ENCODE data around the gene EXPH5. TPM values are rescaled to one million over a fixed set of nuclear protein-coding genes. Genes with fewer than 3 reads are reported as not detected.

Gene EXPH5
- total and polyA plus RNA-seq, 9 of the 15 experiments (the other 6 are each of a cell fraction or from before 2014, with no cell fraction given): 1.3 to 8.5 (median 4.8) TPM

GRCh38 chr11:108551651-108552462 lies 41.7 kb downstream of the EXPH5 start (continued):
- TF ChIP-seq BMI1 (IDR thresholded peaks at IDR 0.05; ENCODE audit: low read length): no peak
- TF ChIP-seq SMAD4 (CRISPR knock-in tag; conservative IDR thresholded peaks at IDR 0.05): peak; percentile 64
- TF ChIP-seq MEF2A (IDR thresholded peaks at IDR 0.05; ENCODE audit: control insufficient read depth, low read depth, low read length): no peak
- no peak for TF ChIP-seq ZNF318 (IDR thresholded peaks at IDR 0.05; ENCODE audit: borderline replicate concordance in 1 of 2, low read depth in 1 of 2)
- no peak for TF ChIP-seq ZNF217 (CRISPR knock-in tag; IDR thresholded peaks at IDR 0.05)
- peak; percentile 64 for TF ChIP-seq TBP (optimal IDR thresholded peaks at IDR 0.05; ENCODE audit: low read depth, low read length)
- peak; percentile 34; the same call in 1 of the 2 replicates for TF ChIP-seq MTA3 (IDR thresholded peaks at IDR 0.05; ENCODE audit: borderline replicate concordance)
- TF ChIP-seq, protein P1, sequence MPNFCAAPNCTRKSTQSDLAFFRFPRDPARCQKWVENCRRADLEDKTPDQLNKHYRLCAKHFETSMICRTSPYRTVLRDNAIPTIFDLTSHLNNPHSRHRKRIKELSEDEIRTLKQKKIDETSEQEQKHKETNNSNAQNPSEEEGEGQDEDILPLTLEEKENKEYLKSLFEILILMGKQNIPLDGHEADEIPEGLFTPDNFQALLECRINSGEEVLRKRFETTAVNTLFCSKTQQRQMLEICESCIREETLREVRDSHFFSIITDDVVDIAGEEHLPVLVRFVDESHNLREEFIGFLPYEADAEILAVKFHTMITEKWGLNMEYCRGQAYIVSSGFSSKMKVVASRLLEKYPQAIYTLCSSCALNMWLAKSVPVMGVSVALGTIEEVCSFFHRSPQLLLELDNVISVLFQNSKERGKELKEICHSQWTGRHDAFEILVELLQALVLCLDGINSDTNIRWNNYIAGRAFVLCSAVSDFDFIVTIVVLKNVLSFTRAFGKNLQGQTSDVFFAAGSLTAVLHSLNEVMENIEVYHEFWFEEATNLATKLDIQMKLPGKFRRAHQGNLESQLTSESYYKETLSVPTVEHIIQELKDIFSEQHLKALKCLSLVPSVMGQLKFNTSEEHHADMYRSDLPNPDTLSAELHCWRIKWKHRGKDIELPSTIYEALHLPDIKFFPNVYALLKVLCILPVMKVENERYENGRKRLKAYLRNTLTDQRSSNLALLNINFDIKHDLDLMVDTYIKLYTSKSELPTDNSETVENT (CRISPR knock-in tag; IDR thresholded peaks at IDR 0.05): no peak
- TF ChIP-seq PML (IDR thresholded peaks at IDR 0.05; ENCODE audit: low read length): peak; percentile 75
